HS-5 (cell line): ENCODE results near the gene MVD.
"Not testable (repeated sequence)": the region's sequence is repeated elsewhere in the genome, so short reads cannot be mapped to it uniquely, and the experiment has no call there.

ENCODE experiments used
- DNase-seq: peaks from one replicate; pipeline ENCODE4 v3.0.0-alpha.2; 2012; ENCODE audit warnings: low read depth

MVD gene

GRCh38 chr16:88624977-88625576 lies 37.8 kb downstream of the MVD start:
- no peak for DNase-seq

GRCh38 chr16:88624481-88624880 lies 38.4 kb downstream of the MVD start:
- DNase-seq: no peak

GRCh38 chr16:88623858-88624257 lies 39.0 kb downstream of the MVD start:
- DNase-seq: no peak

- DNase-seq: no peak
These were observed 40.0 kb downstream of the MVD start for GRCh38 chr16:88622866-88623265.

GRCh38 chr16:88622125-88622524 lies 40.8 kb downstream of the MVD start:
- DNase-seq: no peak

GRCh38 chr16:88619859-88620815 lies 42.8 kb downstream of the MVD start:
- DNase-seq: no peak

GRCh38 chr16:88618956-88619667 lies 43.8 kb downstream of the MVD start:
- no peak for DNase-seq

GRCh38 chr16:88618182-88618955 lies 44.5 kb downstream of the MVD start:
- no peak for DNase-seq

- no peak for DNase-seq
These were observed 45.4 kb downstream of the MVD start for GRCh38 chr16:88617268-88618031.

- DNase-seq: no peak
These were observed 46.2 kb downstream of the MVD start for GRCh38 chr16:88616736-88617135.

GRCh38 chr16:88616320-88616719 lies 46.6 kb downstream of the MVD start:
- DNase-seq: no peak

- DNase-seq: no peak
These were observed 47.9 kb downstream of the MVD start for GRCh38 chr16:88614818-88615580.

- no peak for DNase-seq
These were observed 48.7 kb downstream of the MVD start for GRCh38 chr16:88613911-88614817.

- DNase-seq: no peak
These were observed 49.6 kb downstream of the MVD start for GRCh38 chr16:88613293-88613692.

GRCh38 chr16:88610909-88611812 lies 51.7 kb downstream of the MVD start:
- DNase-seq: no peak

- no peak for DNase-seq
These were observed 52.8 kb downstream of the MVD start for GRCh38 chr16:88610080-88610479.

GRCh38 chr16:88609426-88609825 lies 53.5 kb downstream of the MVD start:
- not testable (repeated sequence) for DNase-seq

GRCh38 chr16:88608076-88608475 lies 54.8 kb downstream of the MVD start:
- no peak for DNase-seq
